Measurements from ENCODE around the gene EFCAB14. TPM values are rescaled to one million over a fixed set of nuclear protein-coding genes. Genes with fewer than 3 reads are reported as not detected.
A peak's percentile ranks its signal among the peaks of the same experiment; 100 is the strongest.

The EFCAB14 gene
- total RNA-seq, 1 donor from 2014 or later, result 50.7 TPM

GRCh38 chr1:46686255-46686654 lies 32.7 kb downstream of the EFCAB14 start:
- H3K4me2 ChIP-seq (ENCODE audit: low read length), result no peak overlapping the region
- H3K27ac Mint-ChIP-seq (ENCODE audit: unreplicated experiment), result no peak overlapping the region
- no peaks in the 10 kb centered on the region for H3K27me3 Mint-ChIP-seq (ENCODE audit: low read depth, unreplicated experiment)
- H2AFZ ChIP-seq (ENCODE audit: low read depth, low read length), result no peak overlapping the region
- H3K4me1 Mint-ChIP-seq (ENCODE audit: low read depth, unreplicated experiment), result peaks cover 20% of the 10 kb centered on the region
- no peak overlapping the region for H3K4me3 Mint-ChIP-seq (ENCODE audit: unreplicated experiment)
- H3K79me2 ChIP-seq (ENCODE audit: insufficient read depth, low read length), result no peaks in the 10 kb centered on the region
- H3K27me3 ChIP-seq (ENCODE audit: insufficient read depth, low read length), result no peaks in the 10 kb centered on the region
- H4K20me1 ChIP-seq (ENCODE audit: insufficient read depth, low read length), result peaks cover 22% of the 10 kb centered on the region
- no peaks in the 10 kb centered on the region for H3K4me1 ChIP-seq (ENCODE audit: insufficient read depth, low read length)
- H3K36me3 ChIP-seq (ENCODE audit: insufficient read depth, low read length), result peaks cover 67% of the 10 kb centered on the region
- no peak overlapping the region for H3K4me3 ChIP-seq (ENCODE audit: insufficient read depth, low read depth, low read length)
- H3K9me3 ChIP-seq (ENCODE audit: insufficient read depth, low read depth, low read length), result no peaks in the 10 kb centered on the region
- FAIRE-seq (peak; percentile 32), DNase-seq (ENCODE audit: low read depth) (no peak)
- H3K9me3 Mint-ChIP-seq (ENCODE audit: unreplicated experiment), result no peaks in the 10 kb centered on the region
- peaks cover 8% of the 10 kb centered on the region for H3K36me3 Mint-ChIP-seq (ENCODE audit: low read depth, unreplicated experiment)
- no peak overlapping the region for H3K9ac ChIP-seq (ENCODE audit: low read length)
- no peak overlapping the region for H3K27ac ChIP-seq (ENCODE audit: low read depth, low read length)
- TF ChIP-seq CTCF (IDR thresholded peaks at IDR 0.05; ENCODE audit: insufficient read depth, low read depth, low read length), result no peak

- peaks cover 14% of the 10 kb centered on the region for H3K36me3 Mint-ChIP-seq (ENCODE audit: low read depth, unreplicated experiment)
- H3K27me3 Mint-ChIP-seq (ENCODE audit: low read depth, unreplicated experiment), result no peaks in the 10 kb centered on the region
- no peak for DNase-seq (ENCODE audit: low read depth)
Observed at GRCh38 chr1:46684670-46685069, 34.2 kb downstream of the EFCAB14 start.

GRCh38 chr1:46682064-46682463 lies 36.9 kb downstream of the EFCAB14 start:
- Histone ChIP-seq H2AFZ (ENCODE audit: low read depth, low read length) (no peak overlapping the region), H3K27me3 (ENCODE audit: insufficient read depth, low read length) (no peaks in the 10 kb centered on the region), H4K20me1 (ENCODE audit: insufficient read depth, low read length) (peaks cover 3% of the 10 kb centered on the region), H3K36me3 (ENCODE audit: insufficient read depth, low read length) (peaks cover 36% of the 10 kb centered on the region), H3K4me3 (ENCODE audit: insufficient read depth, low read depth, low read length) (no peak overlapping the region), H3K4me2 (ENCODE audit: low read length) (no peak overlapping the region), H3K9ac (ENCODE audit: low read length) (no peak overlapping the region), H3K4me1 (ENCODE audit: insufficient read depth, low read length) (no peaks in the 10 kb centered on the region), H3K27ac (ENCODE audit: low read depth, low read length) (no peak overlapping the region), H3K79me2 (ENCODE audit: insufficient read depth, low read length) (no peaks in the 10 kb centered on the region), H3K9me3 (ENCODE audit: insufficient read depth, low read depth, low read length) (no peaks in the 10 kb centered on the region)
- Mint-ChIP-seq H3K4me1 (ENCODE audit: low read depth, unreplicated experiment) (peaks cover 12% of the 10 kb centered on the region), H3K4me3 (ENCODE audit: unreplicated experiment) (no peak overlapping the region), H3K9me3 (ENCODE audit: unreplicated experiment) (no peaks in the 10 kb centered on the region), H3K36me3 (ENCODE audit: low read depth, unreplicated experiment) (peaks cover 18% of the 10 kb centered on the region), H3K27ac (ENCODE audit: unreplicated experiment) (no peak overlapping the region), H3K27me3 (ENCODE audit: low read depth, unreplicated experiment) (no peaks in the 10 kb centered on the region)
- FAIRE-seq (no peak), DNase-seq (ENCODE audit: low read depth) (no peak)
- no peak for TF ChIP-seq EZH2 (IDR thresholded peaks at IDR 0.05; ENCODE audit: insufficient read depth, low read length)
- TF ChIP-seq CTCF (IDR thresholded peaks at IDR 0.05; ENCODE audit: insufficient read depth, low read depth, low read length), result no peak

More at GRCh38 chr1:46684670-46685069, 34.2 kb downstream of the EFCAB14 start:
- Histone ChIP-seq H3K9ac (ENCODE audit: low read length) (no peak overlapping the region), H2AFZ (ENCODE audit: low read depth, low read length) (no peak overlapping the region), H3K27me3 (ENCODE audit: insufficient read depth, low read length) (no peaks in the 10 kb centered on the region), H3K36me3 (ENCODE audit: insufficient read depth, low read length) (peaks cover 52% of the 10 kb centered on the region), H3K4me3 (ENCODE audit: insufficient read depth, low read depth, low read length) (no peak overlapping the region), H3K4me2 (ENCODE audit: low read length) (no peak overlapping the region), H3K9me3 (ENCODE audit: insufficient read depth, low read depth, low read length) (no peaks in the 10 kb centered on the region), H3K27ac (ENCODE audit: low read depth, low read length) (no peak overlapping the region), H3K4me1 (ENCODE audit: insufficient read depth, low read length) (no peaks in the 10 kb centered on the region), H3K79me2 (ENCODE audit: insufficient read depth, low read length) (no peaks in the 10 kb centered on the region), H4K20me1 (ENCODE audit: insufficient read depth, low read length) (peaks cover 11% of the 10 kb centered on the region)
- Mint-ChIP-seq H3K9me3 (ENCODE audit: unreplicated experiment) (no peaks in the 10 kb centered on the region), H3K27ac (ENCODE audit: unreplicated experiment) (no peak overlapping the region), H3K4me1 (ENCODE audit: low read depth, unreplicated experiment) (peaks cover 12% of the 10 kb centered on the region), H3K4me3 (ENCODE audit: unreplicated experiment) (no peak overlapping the region)
- no peak for FAIRE-seq
- TF ChIP-seq CTCF (IDR thresholded peaks at IDR 0.05; ENCODE audit: insufficient read depth, low read depth, low read length), result no peak
- no peak for TF ChIP-seq EZH2 (IDR thresholded peaks at IDR 0.05; ENCODE audit: insufficient read depth, low read length)
